Measurements from ENCODE around the gene SLC12A8.

DNA sequence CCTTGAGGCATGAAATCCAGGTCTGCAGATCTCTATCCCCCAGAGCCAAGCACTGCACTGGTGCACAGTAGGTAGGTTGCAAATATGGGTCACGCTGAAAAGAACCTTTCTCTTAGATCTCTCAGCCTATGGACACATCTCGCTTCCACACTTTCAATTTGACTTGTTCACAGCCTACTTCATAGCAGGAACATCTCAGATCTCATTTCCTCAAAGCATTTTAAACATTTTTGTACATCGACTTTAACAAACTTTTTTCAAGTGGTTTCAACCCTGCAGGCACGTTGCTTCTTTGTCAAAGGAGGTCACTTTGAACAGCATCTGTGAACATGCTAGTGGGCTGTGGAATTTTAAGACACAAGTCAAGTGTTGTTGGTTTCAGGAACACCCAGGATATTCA lies 76.0 kb downstream of the SLC12A8 start:
- TF ChIP-seq, protein P1, sequence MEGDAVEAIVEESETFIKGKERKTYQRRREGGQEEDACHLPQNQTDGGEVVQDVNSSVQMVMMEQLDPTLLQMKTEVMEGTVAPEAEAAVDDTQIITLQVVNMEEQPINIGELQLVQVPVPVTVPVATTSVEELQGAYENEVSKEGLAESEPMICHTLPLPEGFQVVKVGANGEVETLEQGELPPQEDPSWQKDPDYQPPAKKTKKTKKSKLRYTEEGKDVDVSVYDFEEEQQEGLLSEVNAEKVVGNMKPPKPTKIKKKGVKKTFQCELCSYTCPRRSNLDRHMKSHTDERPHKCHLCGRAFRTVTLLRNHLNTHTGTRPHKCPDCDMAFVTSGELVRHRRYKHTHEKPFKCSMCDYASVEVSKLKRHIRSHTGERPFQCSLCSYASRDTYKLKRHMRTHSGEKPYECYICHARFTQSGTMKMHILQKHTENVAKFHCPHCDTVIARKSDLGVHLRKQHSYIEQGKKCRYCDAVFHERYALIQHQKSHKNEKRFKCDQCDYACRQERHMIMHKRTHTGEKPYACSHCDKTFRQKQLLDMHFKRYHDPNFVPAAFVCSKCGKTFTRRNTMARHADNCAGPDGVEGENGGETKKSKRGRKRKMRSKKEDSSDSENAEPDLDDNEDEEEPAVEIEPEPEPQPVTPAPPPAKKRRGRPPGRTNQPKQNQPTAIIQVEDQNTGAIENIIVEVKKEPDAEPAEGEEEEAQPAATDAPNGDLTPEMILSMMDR (IDR thresholded peaks at IDR 0.05): no peak
- TF ChIP-seq POLR2A (IDR thresholded peaks at IDR 0.05): no peak
